HUDEP-2 (cell line): Measurements from ENCODE around the gene MRPS22.

Experiments used
- DNase-seq, 76 experiments: peaks; one replicate each; lab custom pipeline; 2025; ENCODE audit not compliant: unreplicated experiment in 76 of 76; lab: John Stamatoyannopoulos, UW

Gene MRPS22

GRCh38 chr3:139310474-139310933, 33.3 kb upstream of the MRPS22 start:
- DNase-seq: no peak

GRCh38 chr3:139311557-139311956, 32.3 kb upstream of the MRPS22 start:
- DNase-seq: no peak

GRCh38 chr3:139312416-139312815, 31.4 kb upstream of the MRPS22 start:
- DNase-seq: no peak

GRCh38 chr3:139312959-139313358, 30.9 kb upstream of the MRPS22 start:
- no peak for DNase-seq

- DNase-seq: no peak
Measured at GRCh38 chr3:139313921-139314320, 29.9 kb upstream of the MRPS22 start.

- no peak for DNase-seq
Measured at GRCh38 chr3:139317215-139317614, 26.6 kb upstream of the MRPS22 start.

- DNase-seq: no peak
Measured at GRCh38 chr3:139317660-139318430, 26.0 kb upstream of the MRPS22 start.

GRCh38 chr3:139318431-139318816, 25.4 kb upstream of the MRPS22 start:
- no peak for DNase-seq

- DNase-seq: no peak
Measured at GRCh38 chr3:139318826-139319225, 25.0 kb upstream of the MRPS22 start.

- DNase-seq: peak in 15 of 76 experiments; percentile 1 to 39 (median 9)
Measured at GRCh38 chr3:139319428-139320402, 24.1 kb upstream of the MRPS22 start.

GRCh38 chr3:139320551-139321309, 23.1 kb upstream of the MRPS22 start:
- DNase-seq: no peak

GRCh38 chr3:139322346-139322745, 21.5 kb upstream of the MRPS22 start:
- DNase-seq: no peak

GRCh38 chr3:139323146-139323545, 20.7 kb upstream of the MRPS22 start:
- DNase-seq: no peak

- DNase-seq: no peak
Measured at GRCh38 chr3:139324456-139324855, 19.4 kb upstream of the MRPS22 start.

GRCh38 chr3:139325551-139325950, 18.3 kb upstream of the MRPS22 start:
- DNase-seq: no peak

- no peak for DNase-seq
Measured at GRCh38 chr3:139326131-139326530, 17.7 kb upstream of the MRPS22 start.

GRCh38 chr3:139326707-139327106, 17.1 kb upstream of the MRPS22 start:
- DNase-seq: no peak

- DNase-seq: no peak
Measured at GRCh38 chr3:139327231-139327630, 16.6 kb upstream of the MRPS22 start.

GRCh38 chr3:139327861-139328260, 16.0 kb upstream of the MRPS22 start:
- DNase-seq: no peak

- no peak for DNase-seq
Measured at GRCh38 chr3:139328356-139328755, 15.5 kb upstream of the MRPS22 start.

GRCh38 chr3:139329364-139329850, 14.4 kb upstream of the MRPS22 start:
- peak in 74 of 76 experiments; percentile 6 to 93 (median 81) for DNase-seq
